GM19452 (cell line): ENCODE data around the gene WHRN.

Source experiments
- ATAC-seq: cut with Tn5 transposase; IDR thresholded peaks from one replicate; pipeline ENCODE4 v1.9.1; 2021; ENCODE audit not compliant: unreplicated experiment

Gene WHRN

DNA sequence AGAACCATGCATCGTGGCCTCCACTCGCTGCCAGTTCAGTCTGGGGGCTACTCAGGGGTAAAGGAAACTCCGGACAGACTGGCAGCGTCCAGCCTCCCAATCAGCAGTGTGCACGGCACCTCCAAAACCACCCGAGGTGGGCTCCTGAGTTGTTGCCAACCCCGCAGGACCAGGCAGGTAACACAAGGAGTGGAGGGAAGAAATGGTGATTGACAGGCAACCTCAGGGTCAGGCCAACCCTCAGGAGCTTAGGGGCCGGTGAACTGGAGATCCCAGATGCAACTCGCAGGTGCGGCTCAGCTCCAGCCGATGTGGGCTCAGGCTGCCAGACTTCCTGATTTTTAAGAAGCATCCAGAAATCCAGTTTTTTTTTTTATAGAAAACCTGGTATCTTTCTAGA lies 80.1 kb downstream of the WHRN start:
- no peak for ATAC-seq

DNA sequence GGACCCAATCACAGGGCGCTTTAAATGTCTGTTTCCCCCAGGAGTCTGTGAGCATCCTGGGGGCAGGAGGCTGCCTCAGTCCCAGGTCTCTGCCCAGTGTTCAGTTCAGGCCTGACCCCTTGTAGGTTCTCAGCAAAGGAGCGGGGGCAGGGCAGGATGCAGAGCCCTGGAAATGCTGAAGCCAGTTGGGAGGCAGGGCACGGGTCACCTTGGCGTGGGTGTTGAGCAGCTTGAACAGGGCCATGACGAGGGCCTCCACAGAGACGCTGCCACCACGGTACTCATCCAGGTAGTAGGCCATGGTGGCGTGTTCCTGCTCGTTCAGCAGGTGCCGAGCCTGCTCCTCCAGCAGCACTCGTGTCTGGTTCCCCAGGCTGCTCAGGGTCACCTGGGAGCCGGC lies 81.1 kb downstream of the WHRN start:
- ATAC-seq = no peak

GRCh38 chr9:114423181-114423580 lies 82.1 kb downstream of the WHRN start:
- ATAC-seq = no peak

DNA sequence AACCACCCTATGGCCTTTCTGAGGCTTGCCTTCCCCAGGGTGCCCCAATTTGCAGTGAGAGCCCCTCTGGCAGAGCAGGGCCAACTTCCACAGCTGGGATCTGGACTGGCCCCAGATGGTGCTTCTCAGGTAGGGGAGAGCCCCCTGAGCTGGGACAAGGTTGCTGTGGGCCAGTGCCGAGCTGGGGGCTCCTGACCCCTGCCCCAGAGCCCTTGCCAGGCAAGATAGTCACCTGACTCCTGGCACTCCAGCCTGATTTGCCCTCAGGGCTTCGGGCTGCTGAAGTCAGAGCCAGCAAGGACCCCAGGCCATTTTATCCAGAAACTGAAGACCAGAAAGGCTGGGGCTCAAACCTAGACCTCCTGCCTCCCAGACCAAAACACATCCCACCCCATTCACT lies 84.1 kb downstream of the WHRN start:
- ATAC-seq = no peak

DNA sequence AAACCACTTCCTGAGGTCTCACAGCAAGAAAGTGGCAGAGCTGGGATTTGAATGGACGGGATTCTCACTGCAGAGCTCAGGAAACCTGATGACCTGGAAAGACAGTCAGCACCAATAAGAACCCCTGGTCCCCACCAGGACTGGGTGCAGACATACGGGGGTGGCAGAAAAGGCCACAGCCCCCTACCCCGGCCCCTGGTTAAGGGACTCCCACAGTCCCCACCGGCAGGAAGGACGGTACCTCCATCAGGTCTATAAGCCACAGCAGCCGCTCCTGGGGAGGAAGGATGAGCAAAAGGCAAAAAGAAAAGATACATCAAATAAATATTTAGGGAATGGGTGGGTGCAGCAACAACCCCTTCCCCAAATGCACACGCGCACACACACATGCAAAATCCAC lies 85.5 kb downstream of the WHRN start:
- ATAC-seq = no peak

DNA sequence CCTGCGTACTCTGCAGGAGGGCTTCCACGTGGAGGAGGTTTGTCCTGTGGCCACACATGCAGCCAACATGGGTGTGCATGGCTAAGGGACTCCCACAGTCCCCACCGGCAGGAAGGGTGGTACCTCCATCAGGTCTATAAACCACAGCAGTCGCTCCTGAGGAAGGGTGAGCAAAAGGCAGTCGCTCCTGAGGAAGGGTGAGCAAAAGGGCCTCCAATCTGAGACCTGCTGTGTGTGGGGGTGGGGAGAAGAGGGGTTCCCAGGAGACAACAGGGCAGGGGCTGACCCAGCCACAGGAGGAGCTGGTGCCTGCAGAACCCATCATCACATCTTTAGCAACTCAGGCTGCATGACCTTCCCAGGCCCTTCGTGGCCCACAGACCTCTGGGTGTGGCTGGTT lies 87.2 kb downstream of the WHRN start:
- ATAC-seq = no peak

GRCh38 chr9:114417511-114417910 lies 87.8 kb downstream of the WHRN start:
- no peak for ATAC-seq

DNA sequence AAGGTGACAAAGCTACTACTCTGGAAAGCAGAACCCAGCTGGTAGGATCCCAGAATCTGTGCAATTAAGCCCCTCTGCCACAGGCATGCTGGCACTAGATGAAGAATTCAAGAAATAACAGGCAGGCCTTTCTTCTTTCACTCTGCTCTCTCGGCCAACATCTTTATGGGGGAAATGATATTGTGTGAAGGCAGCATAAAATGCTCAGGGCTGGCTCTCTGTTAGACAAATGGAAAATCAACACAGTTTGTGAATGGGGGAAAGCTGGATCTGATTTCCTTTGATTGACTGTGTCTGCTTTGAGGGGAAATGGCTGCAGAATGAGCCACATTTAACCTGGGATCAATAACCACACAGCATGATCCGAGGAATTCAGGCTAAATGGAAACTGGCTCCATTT lies 88.4 kb downstream of the WHRN start:
- no peak for ATAC-seq

- no peak for ATAC-seq
Measured at GRCh38 chr9:114416290-114416689, 89.0 kb downstream of the WHRN start.

- no peak for ATAC-seq
Measured at GRCh38 chr9:114414346-114414745, 90.9 kb downstream of the WHRN start.

DNA sequence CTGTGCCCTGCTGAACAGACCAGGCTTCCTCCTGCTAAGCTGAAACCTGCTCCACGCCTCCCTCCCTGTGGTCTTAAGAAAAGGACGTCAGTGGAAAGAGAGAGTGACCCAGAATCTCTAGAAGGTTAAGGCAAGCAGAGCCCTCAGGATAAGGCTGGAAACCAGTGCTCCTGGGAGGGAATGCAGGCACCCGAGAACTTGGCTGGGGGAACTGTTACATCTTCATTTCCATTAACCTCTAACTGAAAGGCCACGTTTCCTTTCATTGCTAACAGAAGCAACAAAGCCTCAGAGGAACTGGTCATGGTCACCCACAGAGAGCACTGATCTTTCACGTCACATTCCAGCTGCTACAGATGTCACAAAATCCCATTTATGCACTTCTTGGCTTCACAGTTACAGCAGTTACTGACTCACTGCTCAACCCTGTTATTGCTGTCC lies 91.4 kb downstream of the WHRN start:
- no peak for ATAC-seq

DNA sequence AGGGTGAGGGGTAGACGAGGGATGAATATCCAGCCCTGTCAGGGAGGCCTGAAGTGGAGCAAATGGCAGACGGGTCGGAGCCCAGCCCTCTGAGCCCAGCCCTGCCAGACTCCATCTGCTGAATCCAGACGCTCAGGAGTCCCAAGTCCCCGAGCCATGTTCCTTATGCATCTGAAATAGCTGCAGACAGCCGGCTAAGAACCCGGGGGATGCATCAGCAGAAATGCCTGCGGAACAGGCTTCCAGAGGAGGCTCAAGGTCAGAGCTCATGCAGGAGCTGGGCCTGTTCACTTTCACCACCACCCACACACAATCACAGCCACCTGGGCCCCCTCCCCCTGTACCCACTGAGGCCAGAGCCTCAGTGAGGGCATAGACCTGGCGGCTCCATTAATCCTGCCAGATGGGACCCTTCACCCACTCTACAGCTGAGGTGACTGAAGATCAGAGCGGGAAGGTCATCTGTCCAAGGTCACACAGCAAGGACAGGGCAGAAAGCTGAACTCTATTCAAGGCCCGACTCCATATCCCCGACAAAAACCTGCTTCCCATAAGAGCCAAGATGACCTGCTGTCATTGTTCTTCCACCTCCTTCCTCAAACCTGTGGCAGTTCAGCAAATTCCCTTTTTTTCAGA lies 93.1 kb downstream of the WHRN start:
- ATAC-seq = no peak

GRCh38 chr9:114411452-114411851 lies 93.8 kb downstream of the WHRN start:
- ATAC-seq = no peak

DNA sequence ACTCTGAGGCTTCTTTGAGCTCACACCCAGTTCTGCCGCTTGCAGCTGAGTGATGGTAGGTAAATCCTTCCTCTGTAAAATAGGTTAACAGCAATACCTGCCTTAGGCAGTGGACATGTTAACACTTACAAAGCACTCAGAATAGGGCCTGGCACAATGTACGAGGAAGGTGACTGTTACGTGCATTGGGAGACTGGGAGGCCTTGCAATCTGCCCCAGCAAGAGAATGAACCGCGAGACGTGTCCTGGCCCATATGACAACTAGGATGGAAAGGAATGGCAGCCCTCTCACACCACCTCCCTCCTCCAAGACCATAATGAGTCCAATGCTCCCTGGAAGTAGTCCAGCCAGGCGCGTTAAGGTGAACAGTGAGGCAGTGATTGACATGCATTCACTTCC lies 94.4 kb downstream of the WHRN start:
- no peak for ATAC-seq

GRCh38 chr9:114409842-114410241 lies 95.4 kb downstream of the WHRN start:
- ATAC-seq = no peak

DNA sequence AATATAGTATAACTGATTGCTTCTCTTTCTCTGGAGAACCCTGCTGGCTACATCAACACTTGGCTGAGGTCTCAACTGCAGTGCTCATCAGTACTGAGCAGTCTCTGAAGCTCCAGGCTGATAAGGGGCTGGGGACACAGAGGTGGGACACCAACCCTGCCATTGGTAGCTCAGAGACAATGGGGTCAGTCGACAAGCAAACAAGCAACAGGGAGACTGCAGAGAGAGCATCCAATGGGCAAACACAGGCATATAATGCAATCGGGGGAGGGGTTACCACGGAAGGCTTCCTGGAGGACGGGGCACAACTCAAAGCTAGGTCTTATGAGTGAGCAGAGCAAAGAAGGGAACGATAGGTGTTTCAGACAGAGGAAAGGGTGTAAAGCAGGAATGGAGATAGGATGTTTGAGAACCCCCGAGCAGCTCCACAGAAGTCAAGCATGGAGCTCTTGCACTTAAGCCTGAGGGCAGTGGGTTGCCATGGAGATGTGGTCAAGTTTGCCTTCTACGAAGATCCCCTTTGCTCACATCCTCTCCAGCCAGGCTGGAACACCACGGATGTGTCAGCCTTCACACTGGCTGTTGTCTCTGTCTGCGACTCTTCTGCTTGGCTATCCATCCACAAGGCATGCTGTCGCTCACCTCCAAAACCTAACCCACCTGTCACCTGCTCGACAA lies 96.0 kb downstream of the WHRN start:
- ATAC-seq = no peak

DNA sequence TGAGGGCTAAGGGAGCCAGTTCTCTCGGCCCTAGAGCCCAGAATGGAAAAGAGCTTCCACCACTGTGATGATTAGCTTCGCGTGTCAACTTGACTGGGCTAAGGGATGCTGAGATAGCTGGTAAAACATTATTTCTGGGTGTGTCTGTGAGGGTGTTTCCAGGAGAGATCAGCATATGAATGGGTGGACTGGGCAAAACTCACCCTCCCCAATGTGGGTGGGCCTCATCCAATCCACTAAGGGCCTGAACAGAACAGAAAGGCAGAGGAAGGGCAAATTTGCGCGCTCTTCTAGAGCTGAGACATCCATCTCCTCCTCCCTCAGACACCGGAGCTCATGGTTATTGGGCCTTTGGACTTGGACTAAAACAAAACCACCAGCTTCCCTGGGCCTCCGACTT lies 96.6 kb downstream of the WHRN start:
- ATAC-seq = no peak

DNA sequence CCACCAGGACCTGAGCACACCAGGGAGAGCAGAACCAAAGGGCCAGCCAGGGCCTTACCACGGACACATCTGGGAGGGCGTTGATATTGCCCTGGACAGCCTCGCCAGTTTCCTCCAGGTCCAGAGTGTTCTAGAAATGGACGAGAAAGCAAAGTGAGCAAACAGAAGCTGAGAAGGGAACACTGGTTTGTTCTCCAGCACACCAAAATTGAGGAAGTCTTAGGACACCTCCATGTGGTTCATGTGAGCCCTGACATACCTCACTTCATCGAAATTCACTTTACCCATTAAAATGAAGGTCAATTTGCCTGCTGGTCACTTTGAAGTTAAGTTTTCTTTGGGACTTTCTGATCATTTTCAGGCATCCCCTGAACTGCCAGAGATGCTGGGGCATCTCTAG lies 97.4 kb downstream of the WHRN start:
- ATAC-seq = no peak

- no peak for ATAC-seq
Measured at GRCh38 chr9:114406441-114406840, 98.8 kb downstream of the WHRN start.

DNA sequence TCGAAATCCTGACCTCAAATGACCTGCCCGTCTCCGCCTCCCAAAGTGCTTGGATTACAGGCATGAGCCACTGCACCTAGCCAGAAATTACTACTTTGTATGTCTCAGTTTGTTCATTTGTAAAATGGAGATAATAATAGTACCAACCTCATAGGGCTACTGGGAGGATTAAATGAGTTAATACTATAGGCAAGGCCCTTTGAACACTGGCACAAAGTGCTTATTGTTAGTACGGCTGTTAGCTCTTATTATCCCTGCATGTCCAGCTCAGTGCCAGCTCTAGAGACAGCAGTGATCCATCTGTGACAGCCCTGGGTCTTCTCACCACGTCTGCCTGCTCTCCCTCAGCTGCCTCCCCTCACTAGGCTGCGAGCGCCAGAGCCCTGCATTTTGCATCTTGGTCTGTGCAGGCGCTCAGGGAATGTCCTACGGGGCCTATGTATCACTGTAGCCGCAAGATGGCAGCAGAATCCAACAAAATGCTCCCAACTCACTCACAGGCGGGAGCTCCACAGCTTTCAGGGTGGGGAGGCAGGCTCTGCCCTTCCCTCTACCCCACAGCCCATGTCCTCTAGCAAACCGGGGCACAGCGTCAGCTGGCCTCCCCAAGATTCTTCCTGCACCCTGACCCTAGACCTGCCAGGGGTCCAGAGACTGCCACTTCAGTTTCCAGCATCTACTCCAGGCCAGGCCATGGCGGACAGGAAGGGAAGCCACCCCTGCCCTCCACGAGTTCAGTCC lies 99.8 kb downstream of the WHRN start:
- ATAC-seq = peak; percentile 92

GRCh38 chr9:114404531-114404930 lies 100.7 kb downstream of the WHRN start:
- ATAC-seq = no peak

GRCh38 chr9:114403153-114403756 lies 102.0 kb downstream of the WHRN start:
- no peak for ATAC-seq
